WI38 (cell line): Measurements from ENCODE around the gene ADTRP.
"Not testable (repeated sequence)": the region's sequence is repeated elsewhere in the genome, so short reads cannot be mapped to it uniquely, and the experiment has no call there.

ENCODE experiments used
- H3K4me3 ChIP-seq: 2 replicates; pipeline ENCODE4 v1.5.1; 2011; ENCODE audit warnings: low read depth, mild to moderate bottlenecking, control low read depth, low read length
- CTCF ChIP-seq: IDR thresholded peaks from 2 replicates; pipeline ENCODE4 v1.5.1; 2012; ENCODE audit warnings: low read depth, mild to moderate bottlenecking, control low read depth, low read length

The ADTRP gene

GRCh38 chr6:11804135-11804534, 25.5 kb upstream of the ADTRP start:
- TF ChIP-seq CTCF = no peak
- no peak overlapping the region for H3K4me3 ChIP-seq

GRCh38 chr6:11803591-11803971, 25.0 kb upstream of the ADTRP start:
- no peak for TF ChIP-seq CTCF
- no peak overlapping the region for H3K4me3 ChIP-seq

DNA sequence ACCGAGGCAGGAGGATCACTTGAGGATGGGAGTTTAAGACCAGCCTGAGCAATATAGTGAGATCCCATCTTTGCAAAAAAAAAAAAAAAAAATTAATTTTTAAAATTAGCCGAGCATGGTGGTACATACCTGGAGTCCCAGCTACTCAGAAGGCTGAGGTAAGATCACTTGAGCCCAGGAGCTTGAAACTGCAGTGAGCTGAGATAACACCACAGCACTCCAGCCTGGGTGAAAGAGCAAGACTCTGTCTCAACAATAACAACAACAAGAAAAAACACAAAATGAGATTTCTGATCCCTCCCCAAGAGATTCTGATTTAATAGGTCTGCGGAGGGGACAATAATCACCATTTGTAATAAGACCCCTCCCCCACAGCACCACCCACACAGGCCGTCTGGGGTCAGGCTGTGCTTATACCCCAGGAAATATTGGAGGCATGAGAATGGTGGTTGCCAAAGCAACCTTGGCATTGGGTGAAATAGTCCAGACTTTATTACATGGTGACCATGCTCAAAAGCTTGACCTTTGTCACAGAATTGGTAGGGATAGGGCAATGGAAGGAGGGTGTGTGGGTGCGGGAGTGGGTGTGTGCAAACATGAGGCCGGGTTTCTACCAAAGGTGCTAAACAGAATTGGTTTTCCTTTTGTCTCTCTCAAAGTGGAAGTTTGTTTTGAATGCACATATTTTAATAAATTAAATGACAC, 24.4 kb upstream of the ADTRP start:
- H3K4me3 ChIP-seq = no peak overlapping the region
- TF ChIP-seq CTCF = no peak

- not testable (repeated sequence) for H3K4me3 ChIP-seq
These were observed 21.9 kb upstream of the ADTRP start for GRCh38 chr6:11800531-11800930.

DNA sequence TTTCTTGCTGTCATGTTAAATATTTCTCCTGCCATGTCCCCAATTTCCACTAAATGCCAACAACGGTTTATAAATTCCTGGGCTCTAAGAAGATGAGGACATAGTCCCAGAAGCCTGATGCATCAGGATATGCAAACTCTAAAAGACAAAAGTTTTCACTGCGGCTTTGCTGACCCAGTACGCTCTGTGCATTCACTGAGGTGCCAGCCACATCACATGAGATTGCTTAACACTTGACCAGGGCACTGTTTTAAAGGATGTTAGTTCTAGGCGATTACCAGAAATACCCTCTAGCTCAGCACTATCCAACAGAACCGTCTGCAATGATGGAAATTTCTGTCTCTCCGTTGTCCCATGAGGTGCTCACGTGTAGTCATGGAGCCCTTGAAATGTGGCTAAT, 19.9 kb upstream of the ADTRP start:
- TF ChIP-seq CTCF = no peak
- no peak overlapping the region for H3K4me3 ChIP-seq

DNA sequence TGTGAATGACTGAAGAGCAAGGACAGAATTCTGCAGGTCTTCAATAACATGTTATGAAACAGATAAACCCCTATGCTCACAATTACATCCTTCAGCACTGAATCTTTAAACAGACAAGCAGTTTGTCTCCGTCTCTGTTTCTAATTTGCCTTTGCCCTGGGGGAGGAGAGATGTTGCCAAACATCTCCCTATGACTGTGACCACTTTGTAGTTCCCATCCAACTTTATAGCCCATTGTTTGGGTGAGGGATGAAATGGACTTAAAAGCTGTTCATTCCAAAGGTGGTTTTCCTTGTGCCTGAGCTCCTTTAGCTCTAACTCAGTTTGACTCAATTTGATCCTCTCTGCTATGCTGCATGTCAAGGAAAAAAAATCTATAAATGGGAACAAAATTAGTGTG, 19.5 kb upstream of the ADTRP start:
- TF ChIP-seq CTCF = no peak
- no peak overlapping the region for H3K4me3 ChIP-seq

- TF ChIP-seq CTCF = no peak
- H3K4me3 ChIP-seq = no peak overlapping the region
These were observed 18.2 kb upstream of the ADTRP start for GRCh38 chr6:11796829-11797228.

DNA sequence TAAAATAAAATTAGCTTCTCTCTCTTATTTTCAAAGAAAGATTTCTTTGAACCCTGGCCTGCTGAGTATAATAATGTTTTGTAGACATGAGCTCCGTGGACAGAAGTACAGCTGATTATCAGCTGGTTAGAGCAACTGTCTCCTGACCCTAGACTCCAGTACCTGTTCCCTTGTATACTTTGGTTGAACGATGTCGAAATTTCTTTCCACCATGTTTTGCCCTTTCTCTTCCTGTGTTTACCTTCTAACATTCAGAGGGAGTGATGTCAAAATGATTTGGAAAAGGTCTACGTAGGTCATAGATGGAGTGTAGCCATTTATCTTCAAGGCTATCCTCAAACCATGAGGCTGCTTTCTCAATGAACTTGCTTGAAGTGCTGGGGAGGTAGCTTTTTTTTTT, 16.8 kb upstream of the ADTRP start:
- no peak for TF ChIP-seq CTCF

More for the DNA sequence above, 16.8 kb upstream of the ADTRP start:
- no peak overlapping the region for H3K4me3 ChIP-seq
